Measurements from ENCODE around the gene CCL4.
"Not testable (repeated sequence)": the region's sequence is repeated elsewhere in the genome, so short reads cannot be mapped to it uniquely, and the experiment has no call there.

The CCL4 gene

DNA sequence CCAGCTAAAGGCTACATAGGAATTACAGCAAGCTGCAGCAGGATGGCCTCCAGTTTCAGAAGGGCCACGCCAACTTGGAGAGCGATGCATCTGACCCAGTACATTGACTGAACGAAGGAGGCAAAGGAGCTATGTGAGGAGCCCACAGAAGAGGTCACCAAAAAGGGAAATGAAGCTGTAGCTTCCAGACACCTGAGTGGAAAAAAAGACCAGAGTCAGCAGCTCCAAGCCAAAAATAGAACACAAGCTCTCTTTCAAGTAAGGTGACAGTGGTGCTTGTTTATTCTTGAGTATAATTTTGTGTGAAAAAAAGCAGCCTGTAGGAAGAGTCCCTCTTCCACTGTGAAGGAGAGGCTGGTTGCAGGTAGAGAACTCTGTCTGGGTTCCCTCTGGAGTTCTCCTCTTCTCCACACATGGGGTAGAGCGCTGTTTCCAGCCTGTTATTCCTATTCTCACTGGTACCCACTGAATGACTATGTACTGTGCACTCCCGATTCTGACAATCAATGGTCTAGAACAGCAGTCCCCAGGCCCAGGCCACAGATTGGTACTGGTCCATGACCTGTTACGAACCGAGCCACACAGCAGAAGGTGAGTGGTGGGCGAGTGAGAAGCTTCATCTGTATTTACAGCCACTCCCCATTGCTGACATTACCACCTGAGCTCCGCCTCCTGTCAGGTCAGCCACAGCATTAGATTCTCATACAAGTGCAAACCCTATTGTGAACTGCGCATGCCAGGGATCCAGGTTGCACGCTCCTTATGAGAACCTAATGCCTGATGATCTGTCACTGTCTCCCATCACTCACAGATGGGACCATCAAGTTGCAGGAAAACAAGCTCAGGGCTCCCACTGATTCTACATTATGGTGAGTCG, 15.1 kb downstream of the CCL4 start:
- no peak for DNase-seq

DNA sequence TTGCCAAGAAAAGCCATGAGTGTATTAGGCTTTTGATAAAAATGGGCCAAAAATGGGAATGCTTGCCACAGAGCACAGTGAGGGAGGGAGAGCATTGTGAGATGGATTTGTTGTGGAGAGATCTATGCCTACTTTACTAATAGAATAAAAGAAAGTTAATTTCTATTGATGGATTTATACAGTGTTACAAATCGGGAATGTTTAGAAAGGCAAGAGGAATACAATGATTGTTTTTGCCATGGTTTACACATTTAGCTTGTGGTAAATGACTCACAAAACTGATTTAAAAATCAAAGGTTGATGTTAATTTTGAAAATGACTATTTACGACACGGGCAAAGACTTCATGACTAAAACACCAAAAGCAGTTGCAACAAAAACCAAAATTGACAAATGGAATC, 16.6 kb downstream of the CCL4 start:
- DNase-seq = no peak

DNA sequence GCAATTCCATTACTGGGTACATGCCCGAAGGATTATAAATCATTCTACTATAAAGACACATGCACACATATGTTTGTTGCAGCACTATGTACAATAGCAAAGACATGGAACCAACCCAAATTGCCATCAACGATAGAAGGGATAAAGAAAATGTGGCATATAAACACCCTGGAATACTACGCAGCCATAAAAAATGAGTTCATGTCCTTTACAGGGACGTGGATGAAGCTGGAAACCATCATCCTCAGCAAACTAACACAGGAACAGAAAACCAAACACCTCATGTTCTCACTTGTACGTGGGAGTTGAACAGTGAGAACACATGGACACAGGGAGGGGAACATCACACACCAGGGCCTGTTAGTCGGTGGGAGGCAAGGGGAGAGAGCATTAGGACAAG, 17.5 kb downstream of the CCL4 start:
- not testable (repeated sequence) for DNase-seq

- DNase-seq = no peak
Measured at GRCh38 chr17:36123431-36123830, 19.8 kb downstream of the CCL4 start.

DNA sequence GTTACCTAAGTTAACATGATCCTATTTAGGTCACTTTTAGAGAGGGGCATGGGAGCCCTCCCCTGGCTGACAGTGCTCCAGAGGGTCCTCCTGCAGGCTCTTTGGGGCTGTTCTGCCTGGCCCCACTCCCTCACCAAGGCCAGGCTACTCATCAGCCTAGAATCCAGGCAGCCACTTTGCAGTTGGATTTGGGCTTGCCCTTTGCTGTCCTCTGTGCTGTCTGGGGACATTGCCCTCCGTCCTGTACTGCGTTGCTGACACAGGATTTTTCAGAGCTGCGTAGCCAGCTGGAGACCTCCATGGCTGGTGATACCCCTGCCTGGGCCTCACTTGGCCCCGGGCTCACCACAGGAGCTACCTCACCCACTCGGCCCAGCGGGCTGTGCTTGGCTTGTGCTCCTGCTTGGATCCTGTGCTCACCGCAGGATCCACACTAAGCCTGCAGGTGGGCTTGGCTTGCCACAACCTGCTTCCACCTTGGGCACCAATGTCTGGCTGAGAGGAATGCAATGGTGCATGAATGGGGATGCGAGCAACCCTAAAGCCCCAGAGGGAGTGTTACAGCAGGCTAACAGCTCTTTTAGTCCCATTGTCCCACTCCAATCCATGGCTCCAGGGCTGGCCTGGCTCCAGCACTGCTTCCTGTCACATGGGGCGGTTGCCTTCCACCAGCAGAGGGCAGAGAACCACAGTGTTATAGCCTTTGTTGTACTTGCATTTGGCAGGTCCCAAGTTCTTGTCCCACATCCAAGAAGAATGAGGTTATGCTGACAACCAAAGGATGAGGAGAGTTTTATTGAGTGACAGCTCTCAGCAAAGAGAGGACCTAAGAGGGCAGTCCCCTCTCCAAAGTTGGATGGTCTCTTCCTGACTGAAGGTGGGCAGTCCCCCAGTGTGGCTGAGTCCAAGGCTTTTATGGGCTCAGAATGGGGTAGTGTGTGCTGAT, 21.5 kb downstream of the CCL4 start:
- no peak for DNase-seq

GRCh38 chr17:36127199-36127893, 23.7 kb downstream of the CCL4 start:
- no peak for DNase-seq

GRCh38 chr17:36127911-36128310, 24.3 kb downstream of the CCL4 start:
- DNase-seq = no peak

- no peak for DNase-seq
Measured at GRCh38 chr17:36128411-36128978, 24.9 kb downstream of the CCL4 start.

- DNase-seq = no peak
Measured at GRCh38 chr17:36129616-36130015, 26.0 kb downstream of the CCL4 start.

DNA sequence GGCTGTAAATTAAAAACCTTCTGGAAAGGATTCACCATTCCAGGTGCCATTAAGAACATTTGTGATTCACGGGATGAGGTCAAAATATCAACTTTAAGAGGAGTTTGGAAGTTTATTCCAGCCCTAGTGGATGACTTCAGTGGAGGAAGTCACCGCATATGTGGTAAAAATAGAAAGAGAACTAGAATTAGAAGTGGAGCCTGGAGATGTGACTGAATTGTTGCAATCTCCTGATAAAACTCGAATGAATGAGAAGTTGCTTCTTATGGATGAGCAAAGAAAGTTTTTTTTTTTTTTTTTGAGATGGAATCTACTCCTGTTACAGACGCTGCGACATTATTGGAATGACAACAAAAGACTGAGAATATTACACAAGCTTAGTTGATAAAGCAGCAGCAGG, 26.7 kb downstream of the CCL4 start:
- no peak for DNase-seq

GRCh38 chr17:36131421-36131820, 27.8 kb downstream of the CCL4 start:
- DNase-seq = no peak

- DNase-seq = no peak
Measured at GRCh38 chr17:36131931-36132330, 28.3 kb downstream of the CCL4 start.

- DNase-seq = no peak
Measured at GRCh38 chr17:36132421-36132831, 28.8 kb downstream of the CCL4 start.

DNA sequence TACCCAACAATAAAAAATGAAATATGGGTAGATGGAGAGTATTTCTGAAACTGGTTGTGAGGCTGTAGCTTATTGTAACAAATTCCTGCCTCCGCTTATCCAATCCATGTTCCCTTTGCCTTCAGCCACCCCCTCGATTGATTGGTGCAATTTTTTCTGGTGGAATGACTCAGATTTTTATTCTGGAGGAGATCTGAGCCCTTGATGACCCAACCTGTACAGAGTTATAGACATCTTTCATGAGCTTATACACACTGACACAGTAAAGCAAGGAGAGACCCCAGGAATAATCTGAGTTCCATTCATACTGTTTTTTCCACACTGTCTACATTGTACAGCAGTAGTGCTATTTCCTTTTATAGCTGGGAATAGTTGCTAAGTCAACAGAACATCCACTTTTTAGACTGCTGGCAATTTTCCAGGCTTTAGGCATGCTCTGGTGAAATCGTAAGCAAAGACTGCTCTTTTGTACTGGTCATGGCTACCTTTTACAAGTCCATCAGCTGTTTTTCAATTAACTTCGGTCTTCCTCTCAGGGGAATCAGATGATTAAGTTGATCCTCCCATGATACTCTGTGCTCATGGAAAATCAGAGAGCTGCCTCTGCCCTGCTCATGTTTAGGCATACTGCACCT, 30.1 kb downstream of the CCL4 start:
- no peak for DNase-seq

- no peak for DNase-seq
Measured at GRCh38 chr17:36135465-36135864, 31.8 kb downstream of the CCL4 start.

DNA sequence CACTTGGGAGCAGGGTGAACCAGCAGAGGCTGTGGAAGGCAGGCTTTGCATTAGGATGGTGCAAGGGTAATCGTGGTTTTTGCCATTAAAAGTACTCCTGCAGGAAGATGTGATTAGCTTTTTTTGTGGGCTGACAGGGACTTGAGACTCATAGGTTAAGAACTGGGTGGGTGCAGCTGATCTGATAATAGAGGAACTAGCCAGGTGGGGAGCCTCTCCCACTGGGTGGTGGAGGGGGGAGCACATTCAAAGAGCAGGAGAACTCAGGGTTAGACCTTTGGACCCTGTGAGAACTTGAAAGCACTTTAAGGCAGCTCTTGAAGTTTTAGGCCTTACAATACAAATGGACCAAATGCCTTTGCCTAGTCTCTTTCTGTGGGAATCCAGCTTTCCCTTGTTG, 32.4 kb downstream of the CCL4 start:
- DNase-seq = no peak

- no peak for DNase-seq
Measured at GRCh38 chr17:36136439-36136838, 32.8 kb downstream of the CCL4 start.

DNA sequence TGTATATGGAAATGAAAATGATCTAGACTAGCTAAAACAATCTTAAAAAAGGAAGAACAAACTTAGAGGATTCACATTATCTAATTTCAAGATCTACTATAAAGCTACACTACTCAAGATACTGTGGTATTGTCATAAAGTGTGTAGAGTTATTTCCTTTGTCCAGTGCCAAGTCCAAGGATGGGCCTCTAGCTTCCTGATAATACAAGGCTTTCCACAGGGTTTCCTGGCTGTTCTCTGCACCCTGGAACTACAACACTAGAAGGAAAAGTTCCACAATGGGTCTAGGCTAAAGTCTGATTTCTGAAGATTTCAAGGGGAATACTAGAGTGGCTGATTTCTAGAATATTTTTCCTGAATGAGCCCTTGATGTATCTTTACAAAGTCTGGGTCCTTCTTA, 38.6 kb downstream of the CCL4 start:
- no peak for DNase-seq

GRCh38 chr17:36142806-36143205, 39.2 kb downstream of the CCL4 start:
- no peak for DNase-seq

DNA sequence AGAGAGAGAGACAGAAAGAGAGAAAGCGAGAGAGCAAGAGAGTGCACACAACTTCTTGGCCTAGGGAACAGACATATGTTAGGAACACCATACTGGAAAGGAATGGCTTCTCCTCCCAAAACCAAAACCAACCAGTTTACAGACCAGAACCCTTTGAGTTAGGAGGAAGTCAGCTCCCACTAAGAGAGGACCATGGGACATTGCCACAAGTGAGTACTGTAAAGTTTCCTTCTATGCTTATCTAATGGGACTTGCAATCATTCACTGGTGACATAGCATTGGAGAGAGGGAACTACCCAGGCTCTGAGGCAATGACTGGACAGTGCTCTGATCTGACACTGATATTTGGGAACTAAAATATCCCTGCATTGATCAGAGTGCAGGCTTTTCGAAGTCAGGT, 40.4 kb downstream of the CCL4 start:
- DNase-seq = no peak

DNA sequence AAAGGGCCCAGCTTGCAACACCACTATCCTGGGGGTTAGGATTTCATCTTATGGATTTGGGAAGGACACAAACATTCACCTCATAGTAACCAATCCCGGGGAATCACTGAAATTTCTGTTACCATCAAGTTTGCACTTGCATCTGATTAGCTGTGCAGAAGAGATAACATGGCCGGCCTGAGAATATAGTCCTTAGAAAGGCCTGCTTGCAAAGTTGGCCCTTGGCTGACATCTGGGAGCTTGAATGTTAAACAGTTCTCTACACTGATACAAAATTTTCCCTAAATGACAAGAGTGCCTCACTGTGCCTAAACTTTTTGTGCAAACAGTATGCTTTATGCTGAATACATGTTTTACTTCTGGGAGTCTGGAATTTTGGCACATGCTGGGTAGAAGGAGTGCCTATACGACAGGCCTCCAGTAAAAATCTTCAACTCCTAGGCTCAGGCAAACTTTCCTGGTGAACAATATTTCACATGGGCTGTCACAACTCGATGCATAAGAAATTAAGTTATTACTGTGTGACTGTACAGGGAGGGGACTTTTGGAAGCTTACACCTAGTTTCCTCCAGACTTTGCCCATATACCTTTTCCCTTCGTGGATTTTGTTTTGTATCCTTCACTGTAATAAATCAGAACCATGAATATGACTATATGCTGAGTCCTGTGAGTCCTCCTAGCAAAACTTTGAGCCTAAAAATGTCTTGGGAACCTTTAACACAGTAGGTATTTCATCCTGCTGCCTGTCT, 41.5 kb downstream of the CCL4 start:
- DNase-seq = no peak

GRCh38 chr17:36147601-36148000, 44.0 kb downstream of the CCL4 start:
- DNase-seq = no peak
